Activated B cell treated with CpG ODN at 0.5 μM for 24 hours (primary cell): ENCODE measurements around the gene CNR1. TPM values are rescaled to one million over a fixed set of nuclear protein-coding genes. Genes with fewer than 3 reads are reported as not detected.

ENCODE experiments used
- ATAC-seq: fragments of 200-7000 bp; cut with Tn5 transposase; one replicate; pipeline ENCODE4 v1.10.0; 2021; ENCODE audit warnings: low read depth, mild to moderate bottlenecking, moderate library complexity
- CTCF ChIA-PET: fragments of 350-600 bp; sonication (Branson Sonifier 250); formaldehyde crosslinking; loops from one replicate; lab custom pipeline; 2021; ENCODE audit warnings: antibody characterized with exemption; lab: Charles Lee
- POLR2A ChIA-PET: fragments of 350-600 bp; sonication (Branson Sonifier 250); formaldehyde crosslinking; loops from one replicate; lab custom pipeline; 2021; ENCODE audit warnings: antibody characterized with exemption; lab: Charles Lee
- DNase-seq: peaks from one replicate; pipeline ENCODE4 v3.0.0; 2022
- H3K27ac Mint-ChIP-seq: one replicate; pipeline ENCODE4 v1.8.0; 2020; ENCODE audit warnings: mixed read lengths
- H3K27me3 Mint-ChIP-seq: one replicate; pipeline ENCODE4 v1.8.0; 2021; ENCODE audit warnings: mixed read lengths
- H3K36me3 Mint-ChIP-seq: one replicate; pipeline ENCODE4 v1.8.0; 2021; ENCODE audit warnings: low read depth, mixed read lengths
- H3K4me1 Mint-ChIP-seq: one replicate; pipeline ENCODE4 v1.8.0; 2021; ENCODE audit warnings: mixed read lengths
- H3K4me3 Mint-ChIP-seq: one replicate; pipeline ENCODE4 v1.8.0; 2020; ENCODE audit warnings: mild to moderate bottlenecking, mixed read lengths
- H3K9me3 Mint-ChIP-seq: one replicate; pipeline ENCODE4 v1.8.0; 2020; ENCODE audit warnings: mixed read lengths
- CTCF ChIP-seq: fragments of 200-600 bp; IDR thresholded peaks from one replicate; pipeline ENCODE4 v1.8.0; 2022; ENCODE audit warnings: antibody characterized with exemption, mild to moderate bottlenecking
- intact Hi-C: fragments of 100-400 bp; cut with micrococcal nuclease; formaldehyde crosslinking; loops from one replicate; pipeline ENCODE4 v1.15.1; 2024
- total RNA-seq: library from RNA; stranded (reverse); gene quantifications from 2 replicates; pipeline ENCODE4 v1.2.3, GENCODE V29; 2022

Gene CNR1
- total RNA-seq, 1 donor from 2014 or later: 4.4 TPM

GRCh38 chr6:88165087-88165843 is 882 bp downstream of the CNR1 start:
- no peak for TF ChIP-seq CTCF
- Mint-ChIP-seq H3K27me3 (peaks cover 15% of the 10 kb centered on the region), H3K36me3 (peaks cover 4% of the 10 kb centered on the region), H3K9me3 (no peaks in the 10 kb centered on the region), H3K27ac (peak overlapping the region; percentile 81), H3K4me3 (peak overlapping the region; percentile 86), H3K4me1 (peaks cover 34% of the 10 kb centered on the region)
- intact Hi-C loops: loop anchor here (5.0 to 10.0 kb wide), 4 partner anchors 408 to 690 kb away; partner anchors contain the start of genes RARS2 and SLC35A1
- POLR2A ChIA-PET: interaction anchor here (0.7 to 4.2 kb wide), 5 partner anchors 13 to 240 kb away, joined by 3 to 28 read pairs (median 7); no protein-coding TSS in a partner anchor
- peak; percentile 4 for ATAC-seq
- CTCF ChIA-PET: interaction anchor here (0.6 to 2.7 kb wide), 7 partner anchors 23 to 334 kb away, joined by 3 to 14 read pairs (median 4); no protein-coding TSS in a partner anchor
- DNase-seq: no peak

DNA sequence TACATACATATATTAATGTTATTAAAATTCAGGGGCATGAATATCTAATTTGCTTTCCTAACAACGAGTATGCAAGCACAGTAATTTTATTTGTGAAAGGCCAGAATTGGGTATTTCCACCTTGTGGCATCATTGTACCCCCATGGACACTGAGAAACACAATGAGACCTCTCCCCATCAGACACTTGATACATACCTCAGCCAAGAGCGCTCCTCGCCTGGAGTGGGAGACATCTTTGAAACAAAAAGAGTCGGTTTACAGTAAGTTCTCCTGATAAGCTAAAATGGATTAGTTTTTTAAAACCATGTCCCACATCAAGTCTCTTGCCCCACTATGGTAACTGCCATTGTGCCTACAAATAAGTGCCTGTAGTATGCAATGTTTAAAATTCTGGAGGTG is 2.1 kb downstream of the CNR1 start:
- DNase-seq: no peak
- ATAC-seq: no peak
- CTCF ChIA-PET: interaction anchor here (1.5 to 2.2 kb wide), 2 partner anchors 225 to 234 kb away, joined by 3 to 14 read pairs; no protein-coding TSS in a partner anchor
- POLR2A ChIA-PET: interaction anchor here (4.2 kb wide), 1 partner anchor 22 kb away, joined by 28 read pairs; no protein-coding TSS in a partner anchor
- H3K27me3 Mint-ChIP-seq: peaks cover 15% of the 10 kb centered on the region
- H3K4me3 Mint-ChIP-seq: peak overlapping the region; percentile 25
- H3K27ac Mint-ChIP-seq: no peak overlapping the region
- no peak for TF ChIP-seq CTCF
- H3K4me1 Mint-ChIP-seq: peaks cover 34% of the 10 kb centered on the region
- no peaks in the 10 kb centered on the region for H3K9me3 Mint-ChIP-seq
- peaks cover 4% of the 10 kb centered on the region for H3K36me3 Mint-ChIP-seq
- intact Hi-C loops: loop anchor here (10.0 kb wide), 2 partner anchors 579 to 689 kb away; partner anchors contain the start of genes RARS2 and SLC35A1

DNA sequence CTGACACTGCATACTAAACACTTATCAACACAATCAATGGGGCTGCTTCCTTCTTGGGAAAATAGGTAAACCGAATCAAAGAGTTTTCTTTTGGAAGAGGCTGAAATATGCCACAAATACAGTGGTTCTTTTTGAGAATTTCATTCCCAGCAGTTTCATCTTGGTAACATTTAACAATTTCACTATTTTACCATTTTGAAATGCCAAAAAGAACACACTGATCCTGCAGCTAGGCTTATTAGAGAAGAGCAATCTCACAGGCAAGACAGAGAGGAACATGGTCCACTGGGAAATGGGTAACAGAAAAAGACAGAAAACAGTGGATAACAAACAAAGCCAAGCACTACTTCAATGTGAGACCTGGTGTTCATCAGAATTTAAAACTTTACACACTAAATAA is 2.5 kb downstream of the CNR1 start:
- peaks cover 15% of the 10 kb centered on the region for H3K27me3 Mint-ChIP-seq
- intact Hi-C loops: loop anchor here (10.0 kb wide), 2 partner anchors 579 to 689 kb away; partner anchors contain the start of genes RARS2 and SLC35A1
- TF ChIP-seq CTCF: no peak
- peaks cover 4% of the 10 kb centered on the region for H3K36me3 Mint-ChIP-seq
- ATAC-seq (no peak), DNase-seq (no peak)
- H3K27ac Mint-ChIP-seq: no peak overlapping the region
- POLR2A ChIA-PET: interaction anchor here (4.2 kb wide), 1 partner anchor 22 kb away, joined by 28 read pairs; no protein-coding TSS in a partner anchor
- H3K4me3 Mint-ChIP-seq: no peak overlapping the region
- CTCF ChIA-PET: no interaction called here
- no peaks in the 10 kb centered on the region for H3K9me3 Mint-ChIP-seq
- peaks cover 34% of the 10 kb centered on the region for H3K4me1 Mint-ChIP-seq

DNA sequence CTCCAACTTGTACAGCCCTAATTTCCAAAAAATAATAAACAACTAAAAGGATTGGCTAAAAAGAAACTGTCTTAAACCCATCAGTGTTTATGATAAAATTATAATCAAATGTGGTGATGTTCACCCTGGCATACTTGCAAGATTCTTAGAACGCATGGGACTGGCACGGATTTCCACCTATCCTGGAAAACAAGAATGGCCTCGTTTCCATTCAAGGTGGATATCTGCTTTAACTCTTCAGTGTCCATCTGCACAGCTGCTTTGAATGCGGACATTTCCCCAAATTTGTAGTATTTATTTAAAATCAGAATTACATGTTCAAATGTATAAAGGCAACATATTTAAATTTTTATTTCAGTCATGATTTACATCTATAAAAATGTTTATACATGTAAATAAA is 4.2 kb downstream of the CNR1 start:
- peaks cover 24% of the 10 kb centered on the region for H3K4me1 Mint-ChIP-seq
- no peaks in the 10 kb centered on the region for H3K9me3 Mint-ChIP-seq
- ATAC-seq: no peak

More for the DNA sequence above, 4.2 kb downstream of the CNR1 start:
- H3K27me3 Mint-ChIP-seq: peaks cover 7% of the 10 kb centered on the region
- peaks cover 4% of the 10 kb centered on the region for H3K36me3 Mint-ChIP-seq
- DNase-seq: no peak
- TF ChIP-seq CTCF: no peak
- H3K4me3 Mint-ChIP-seq: no peak overlapping the region
- no peak overlapping the region for H3K27ac Mint-ChIP-seq
- ChIA-PET POLR2A (no interaction called here), CTCF (no interaction called here)
- intact Hi-C loops: loop anchor here (10.0 kb wide), 2 partner anchors 577 to 687 kb away; partner anchors contain the start of genes RARS2 and SLC35A1
